Midbrain (tissue), 1 donor: Measurements from ENCODE around the gene OR4F15.
"Not testable (repeated sequence)": the region's sequence is repeated elsewhere in the genome, so short reads cannot be mapped to it uniquely, and the experiment has no call there.

Source experiments
- DNase-seq: peaks from one replicate; lab custom pipeline; 2025; lab: John Stamatoyannopoulos, UW

Gene OR4F15

GRCh38 chr15:101811902-101812301 lies at the start of gene OR4F15:
Gene OR4F15 (plus strand): TSS chr15:101812202. CDS start chr15:101818187, 5,985 bp downstream.
- DNase-seq = no peak

- DNase-seq = not testable (repeated sequence)
These were observed 47.2 kb upstream of the OR4F15 start for GRCh38 chr15:101764669-101765339.

GRCh38 chr15:101765340-101765671 lies 46.7 kb upstream of the OR4F15 start:
- DNase-seq = not testable (repeated sequence)

- no peak for DNase-seq
These were observed 46.1 kb upstream of the OR4F15 start for GRCh38 chr15:101765772-101766456.

DNA sequence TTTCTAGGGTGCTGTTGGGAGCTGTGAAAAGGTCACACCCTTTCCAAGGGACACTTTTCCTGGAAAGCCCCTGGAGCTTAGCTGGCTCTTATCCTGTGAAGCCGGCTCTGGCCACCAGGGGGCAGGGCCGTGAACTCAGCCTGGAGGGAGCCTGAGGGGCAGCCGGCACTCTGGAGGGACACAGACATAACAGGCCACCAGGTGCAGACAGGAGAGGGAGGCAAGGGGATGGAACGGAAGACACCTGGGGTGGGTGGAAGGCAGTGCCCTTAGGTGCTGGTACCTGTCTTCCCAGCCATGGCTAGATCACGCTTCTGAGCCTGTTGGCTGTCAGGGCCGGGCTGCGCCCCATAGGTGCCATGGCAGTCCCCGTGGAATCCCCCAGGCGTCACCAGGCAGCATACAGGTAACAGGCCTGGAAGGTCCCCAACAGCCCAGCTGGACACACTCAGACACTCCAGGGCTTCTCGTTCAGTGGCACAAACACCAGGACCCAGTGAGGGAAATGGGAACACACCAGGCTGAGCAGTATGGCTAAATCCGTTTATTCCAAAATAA lies 44.8 kb upstream of the OR4F15 start:
- DNase-seq = not testable (repeated sequence)

GRCh38 chr15:101772921-101773320 lies 39.1 kb upstream of the OR4F15 start:
- DNase-seq = no peak

- DNase-seq = no peak
These were observed 38.4 kb upstream of the OR4F15 start for GRCh38 chr15:101773496-101774100.

DNA sequence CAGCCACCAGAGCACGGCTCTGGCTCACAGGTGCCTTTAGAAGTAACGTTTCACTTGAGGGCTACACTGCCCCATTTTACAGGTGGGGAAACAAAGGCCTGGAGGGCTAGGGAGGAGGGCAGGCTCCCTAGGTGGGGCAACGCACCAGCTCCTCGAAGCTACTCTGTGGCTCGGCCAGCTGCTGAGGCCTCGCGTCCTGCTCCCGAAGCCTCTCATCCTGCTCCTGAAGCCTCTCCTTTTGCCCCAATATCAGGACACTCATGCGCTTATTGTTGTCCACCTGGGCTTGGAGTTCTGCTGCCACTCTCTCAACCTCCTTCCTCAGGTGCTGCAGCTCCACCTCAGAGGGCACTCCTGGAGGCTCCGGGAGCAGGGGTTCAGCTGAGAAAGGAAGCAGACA lies 36.9 kb upstream of the OR4F15 start:
- no peak for DNase-seq

DNA sequence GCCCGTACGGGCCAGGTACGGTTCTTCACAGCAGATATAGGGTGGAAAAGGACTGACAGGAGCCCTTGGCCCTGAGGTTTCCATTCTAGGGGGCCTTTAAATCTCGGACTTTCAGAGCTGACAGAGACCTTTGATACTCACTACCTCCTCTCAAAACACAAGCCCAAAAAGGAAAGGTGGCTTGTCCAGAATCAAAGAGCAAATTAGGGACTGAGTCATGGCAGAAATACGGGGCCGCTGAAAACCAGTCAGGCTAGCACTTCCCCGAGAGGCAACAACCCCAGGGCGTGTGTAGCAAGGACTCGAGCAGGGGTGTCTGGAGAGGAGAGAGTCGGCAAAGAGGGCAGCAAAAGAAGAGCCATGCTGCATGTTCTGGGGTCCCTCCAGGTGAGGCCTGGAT lies 33.4 kb upstream of the OR4F15 start:
- DNase-seq = not testable (repeated sequence)

GRCh38 chr15:101780225-101780624 lies 31.8 kb upstream of the OR4F15 start:
- DNase-seq = not testable (repeated sequence)

DNA sequence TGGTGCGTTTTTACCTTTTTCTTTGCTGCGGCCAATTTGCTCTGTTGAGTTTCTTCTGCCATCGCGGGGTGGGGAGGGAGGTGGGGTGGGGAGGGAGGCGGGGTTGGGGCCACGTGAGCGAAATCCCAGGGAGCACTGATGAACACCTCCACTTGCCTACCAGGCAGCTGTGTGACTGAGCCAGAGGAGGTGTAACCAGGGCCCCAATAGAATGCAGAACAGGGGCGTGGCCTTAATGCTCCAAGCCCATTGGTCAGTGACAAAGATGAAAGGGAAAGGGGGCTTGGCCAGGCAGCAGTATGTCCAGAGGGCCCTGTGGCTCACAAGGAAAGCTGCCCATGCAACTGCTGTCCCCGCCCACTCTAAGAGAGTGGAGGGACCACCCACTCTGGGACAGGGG lies 30.1 kb upstream of the OR4F15 start:
- DNase-seq = no peak

- no peak for DNase-seq
These were observed 27.4 kb upstream of the OR4F15 start for GRCh38 chr15:101784644-101785043.

DNA sequence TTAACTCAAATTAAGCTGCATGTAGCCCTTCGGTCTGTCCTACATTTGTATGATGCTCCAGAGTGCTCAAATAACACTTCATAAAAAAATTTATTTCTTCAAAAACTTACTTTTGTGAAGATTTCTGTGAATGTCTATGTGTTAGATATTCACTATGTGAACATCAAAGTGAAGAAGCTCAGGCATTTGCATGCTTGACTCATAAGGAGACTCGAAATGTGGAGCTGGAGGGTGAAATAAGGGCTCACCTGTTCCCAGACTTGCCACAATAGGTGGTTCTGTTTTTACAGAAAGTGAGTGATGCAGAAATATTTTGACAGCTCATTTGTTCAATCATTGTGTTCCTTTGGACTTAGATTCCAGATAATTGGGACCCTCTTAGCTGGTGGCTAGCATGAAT lies 25.6 kb upstream of the OR4F15 start:
- DNase-seq = not testable (repeated sequence)

GRCh38 chr15:101788001-101788400 lies 24.0 kb upstream of the OR4F15 start:
- not testable (repeated sequence) for DNase-seq

GRCh38 chr15:101788503-101789269 lies 23.3 kb upstream of the OR4F15 start:
- DNase-seq = not testable (repeated sequence)

DNA sequence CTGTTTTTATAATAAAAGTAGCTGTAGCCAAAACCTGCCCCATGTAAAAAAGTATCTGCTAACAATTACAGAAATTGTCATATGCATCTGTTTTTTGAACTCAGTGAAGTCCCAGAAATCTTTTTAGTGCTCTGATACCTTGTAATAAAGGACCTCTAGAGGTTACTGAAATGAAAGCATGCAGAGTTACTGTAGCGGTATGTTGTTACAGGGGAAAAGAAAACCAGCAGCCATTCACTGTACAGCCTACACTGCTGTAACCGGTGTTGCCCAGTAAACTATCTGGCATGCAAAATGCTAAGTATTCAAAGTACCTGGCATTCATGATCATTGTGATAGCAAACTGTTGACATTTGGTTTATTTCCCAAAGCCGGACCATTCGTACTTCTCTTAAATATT lies 21.3 kb upstream of the OR4F15 start:
- DNase-seq = not testable (repeated sequence)

DNA sequence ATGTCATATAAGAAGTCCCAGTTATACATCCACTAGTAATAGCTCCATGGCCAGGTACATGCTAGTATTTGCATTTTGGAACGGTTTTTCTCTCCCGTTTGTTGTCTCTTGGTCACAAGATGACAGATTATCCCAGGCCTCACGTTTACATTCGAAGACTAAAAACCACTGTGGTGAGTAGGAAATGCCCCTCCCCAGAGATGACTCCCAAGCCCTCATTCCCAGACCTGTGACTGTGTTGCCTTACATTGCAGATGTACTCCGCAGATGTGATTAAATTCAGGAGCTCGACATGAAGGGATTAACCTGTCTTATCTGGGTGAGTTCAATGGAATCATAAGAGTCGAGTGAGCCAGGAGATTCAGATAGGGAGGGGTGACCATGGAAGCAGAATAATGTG lies 18.0 kb upstream of the OR4F15 start:
- DNase-seq = not testable (repeated sequence)

- DNase-seq = no peak
These were observed 16.5 kb upstream of the OR4F15 start for GRCh38 chr15:101795455-101795854.

DNA sequence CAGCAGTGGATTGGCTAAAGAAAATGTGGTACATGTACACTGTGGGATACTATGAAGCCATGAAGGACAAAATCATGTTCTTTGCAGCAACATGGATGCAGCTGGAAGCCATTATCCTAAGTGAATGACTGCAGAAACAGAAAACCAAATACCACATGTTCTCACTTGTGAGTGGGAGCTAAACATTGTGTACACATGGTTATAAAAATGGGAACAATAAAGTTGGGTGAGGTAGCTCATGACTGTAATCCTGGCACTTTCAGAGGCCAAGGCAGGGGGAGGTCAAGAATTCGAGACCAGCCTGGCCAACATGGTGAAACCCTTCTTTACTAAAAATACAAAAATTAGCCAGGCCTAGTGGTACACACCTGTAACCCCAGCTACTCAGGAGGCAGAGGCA lies 12.3 kb upstream of the OR4F15 start:
- DNase-seq = no peak

- DNase-seq = no peak
These were observed 11.0 kb upstream of the OR4F15 start for GRCh38 chr15:101801048-101801447.

- DNase-seq = no peak
These were observed 8.8 kb upstream of the OR4F15 start, which contains the start of gene OR4F6 for GRCh38 chr15:101803209-101803608. Gene OR4F6 (plus strand): TSS chr15:101803509. CDS start chr15:101805720, 2,211 bp downstream.

- DNase-seq = no peak
These were observed 8.3 kb upstream of the OR4F15 start for GRCh38 chr15:101803676-101804075.
